B cell (primary cell): ENCODE results near the gene SERPINB1. TPM values are rescaled to one million over a fixed set of nuclear protein-coding genes. Genes with fewer than 3 reads are reported as not detected.
A peak's percentile ranks its signal among the peaks of the same experiment; 100 is the strongest.

Experiments
- ATAC-seq: fragments of 200-7000 bp; cut with Tn5 transposase; one replicate; pipeline ENCODE4 v1.10.0; 2021; ENCODE audit warnings: low read depth, mild to moderate bottlenecking, moderate number of reproducible peaks, moderate library complexity
- CTCF ChIA-PET: fragments of 350-600 bp; sonication (Branson Sonifier 250); formaldehyde crosslinking; loops from one replicate; lab custom pipeline; 2021; ENCODE audit warnings: antibody characterized with exemption, inconsistent platforms; lab: Charles Lee
- POLR2A ChIA-PET: fragments of 350-600 bp; sonication (Branson Sonifier 250); formaldehyde crosslinking; loops from one replicate; lab custom pipeline; 2021; ENCODE audit warnings: antibody characterized with exemption; lab: Charles Lee
- DNase-seq: peaks from one replicate; pipeline ENCODE4 v3.0.0; 2013
- H2AFZ ChIP-seq: 2 replicates; pipeline ENCODE4 v1.6.1; 2012; ENCODE audit warnings: mild to moderate bottlenecking, low read depth, low read length; ENCODE audit not compliant: insufficient read depth, poor library complexity, severe bottlenecking
- H3K27ac ChIP-seq, 2 donors: 1 replicate in 1 of 2; 2 replicates in 1 of 2; pipeline ENCODE4 v1.5.1; 2012 to 2013; ENCODE audit warnings: low read length in 2 of 2, mild to moderate bottlenecking in 2 of 2, moderate library complexity in 1 of 2
- H3K27me3 ChIP-seq, 4 experiments: fragments of 200-600 bp in 1 of 4; sonication (generic) in 1 of 4; replicated peaks in 1 of 4; 1 replicate in 2 of 4; 2 replicates in 2 of 4; pipeline versions ENCODE4 v1.6.1 to v1.7.0; 2013 to 2016; ENCODE audit warnings: low read length in 3 of 4, mild to moderate bottlenecking in 2 of 4, mixed read lengths in 1 of 4, moderate library complexity in 1 of 4; ENCODE audit not compliant: insufficient read depth in 4 of 4, control insufficient read depth in 3 of 4; ENCODE audit errors: control extremely low read depth in 1 of 4
- H3K36me3 ChIP-seq, 2 experiments: replicated peaks in 1 of 2; 1 replicate in 1 of 2; 2 replicates in 1 of 2; pipeline versions ENCODE4 v1.6.1 to v1.7.1; 2013; ENCODE audit warnings: low read length in 1 of 2; ENCODE audit not compliant: insufficient read depth in 2 of 2, control insufficient read depth in 1 of 2; ENCODE audit errors: control extremely low read depth in 1 of 2, extremely low read depth in 1 of 2
- H3K4me1 ChIP-seq, 2 donors: fragments of 200-600 bp in 1 of 2; sonication (generic) in 1 of 2; 1 replicate in 1 of 2; 2 replicates in 1 of 2; pipeline versions ENCODE4 v1.5.1 to v1.6.1; 2013 to 2017; ENCODE audit warnings: low read length in 2 of 2; ENCODE audit not compliant: control insufficient read depth in 2 of 2, insufficient read depth in 2 of 2
- H3K4me2 ChIP-seq: replicated peaks from 2 replicates; pipeline ENCODE3; 2012; ENCODE audit warnings: mild to moderate bottlenecking, low read depth, low read length; ENCODE audit not compliant: poor library complexity, severe bottlenecking
- H3K4me3 ChIP-seq, 5 experiments: fragments of 200-600 bp in 1 of 5; sonication (generic) in 1 of 5; 1 replicate in 3 of 5; 2 replicates in 2 of 5; pipeline versions ENCODE4 v1.5.1 to v1.7.0; 2011 to 2016; ENCODE audit warnings: low read length in 4 of 5, mild to moderate bottlenecking in 4 of 5, low read depth in 2 of 5, control low read depth in 1 of 5, moderate library complexity in 1 of 5; ENCODE audit not compliant: insufficient read depth in 1 of 5; ENCODE audit errors: control extremely low read depth in 1 of 5, extremely low read depth in 1 of 5
- H3K79me2 ChIP-seq: fragments of 200-600 bp; sonication (generic); one replicate; pipeline ENCODE4 v1.6.0; 2016; ENCODE audit warnings: low read length; ENCODE audit not compliant: control insufficient read depth, insufficient read depth
- H3K9ac ChIP-seq: fragments of 200-600 bp; sonication (generic); 2 replicates; pipeline ENCODE4 v1.6.1; 2017; ENCODE audit warnings: mild to moderate bottlenecking, low read length, moderate library complexity
- H3K9me3 ChIP-seq, 3 donors: one replicate each; pipeline versions ENCODE4 v1.6.1 to v1.7.1; 2013; ENCODE audit warnings: low read length in 2 of 3; ENCODE audit not compliant: control insufficient read depth in 2 of 3, insufficient read depth in 1 of 3; ENCODE audit errors: control extremely low read depth in 1 of 3
- H4K20me1 ChIP-seq: 2 replicates; pipeline ENCODE4 v1.6.0; 2012; ENCODE audit warnings: mild to moderate bottlenecking, low read length; ENCODE audit not compliant: insufficient read depth, control insufficient read depth, poor library complexity, severe bottlenecking
- H3K27ac Mint-ChIP-seq: one replicate; pipeline ENCODE4 v1.8.0; 2021; ENCODE audit warnings: mixed read lengths
- H3K27me3 Mint-ChIP-seq: one replicate; pipeline ENCODE4 v1.8.0; 2021; ENCODE audit warnings: mixed read lengths
- H3K4me1 Mint-ChIP-seq: one replicate; pipeline ENCODE4 v1.8.0; 2021; ENCODE audit warnings: mixed read lengths
- H3K4me3 Mint-ChIP-seq: one replicate; pipeline ENCODE4 v1.8.0; 2021; ENCODE audit warnings: mixed read lengths
- H3K9me3 Mint-ChIP-seq: one replicate; pipeline ENCODE4 v1.8.0; 2022; ENCODE audit warnings: mixed read lengths; ENCODE audit not compliant: insufficient read depth
- CTCF ChIP-seq: fragments of 200-600 bp; IDR thresholded peaks from one replicate; pipeline ENCODE4 v1.8.0; 2022; ENCODE audit warnings: antibody characterized with exemption, mild to moderate bottlenecking
- EZH2 ChIP-seq: IDR thresholded peaks from 2 replicates; pipeline ENCODE4 v1.6.1; 2012; ENCODE audit warnings: borderline replicate concordance, low read depth, mild to moderate bottlenecking, moderate library complexity, low read length; ENCODE audit not compliant: insufficient read depth, poor library complexity, severe bottlenecking
- WGBS: methylation state at CpG from one replicate; pipeline ENCODE4 v1.1.5; 2013; ENCODE audit warnings: missing lambda C conversion rate; ENCODE audit not compliant: insufficient coverage; 5-methylcytosine and 5-hydroxymethylcytosine counted together
- intact Hi-C: fragments of 100-400 bp; cut with micrococcal nuclease; formaldehyde crosslinking; loops from one replicate; pipeline ENCODE4 v1.10.0; 2022
- polyA plus RNA-seq: library from polyadenylated mRNA; depleted of rRNA; stranded (reverse); fragments of >200 nt; gene quantifications from 2 replicates; pipeline ENCODE4 v1.2.3, GENCODE V29; 2012
- total RNA-seq, 2 donors: library from RNA; stranded (reverse); fragments of 120-200 nt in 1 of 2; gene quantifications; 1 replicate in 1 of 2; 2 replicates in 1 of 2; pipeline versions ENCODE4 v1.2.3 to v1.2.4, GENCODE V29; 2013 to 2022

SERPINB1 gene
- total and polyA plus RNA-seq, 2 donors (not counting 1 experiment from before 2014, with no cell fraction given): 23.2 to 52.5 TPM

- under 1% methylated on average over 50 of the region's 73 CpGs for WGBS
- intact Hi-C loops: loop anchor here (1.0 kb wide), 1 partner anchor 12 kb away; no protein-coding TSS in a partner anchor
These were observed 33.9 kb upstream of the SERPINB1 start for GRCh38 chr6:2875359-2876191.

More at GRCh38 chr6:2875359-2876191, 33.9 kb upstream of the SERPINB1 start:
- peak overlapping the region; percentile 91 for H3K4me2 ChIP-seq
- POLR2A ChIA-PET: interaction anchor here (0.6 to 2.9 kb wide), 6 partner anchors 9 to 251 kb away, joined by 3 to 13 read pairs (median 6); no protein-coding TSS in a partner anchor
- peak overlapping the region; percentile 58 to 85 (median 68) for H3K4me3 ChIP-seq
- H3K9me3 ChIP-seq: no peaks in the 10 kb centered on the region
- H3K27ac ChIP-seq: peak overlapping the region; percentile 86 to 94
- no peaks in the 10 kb centered on the region for H3K27me3 ChIP-seq
- peaks cover 4% of the 10 kb centered on the region for H3K9me3 Mint-ChIP-seq
- peaks cover 69 to 75% of the 10 kb centered on the region in 2 donors for H3K4me1 ChIP-seq
- ATAC-seq: peak; percentile 60
- peak overlapping the region; percentile 68 for H3K9ac ChIP-seq
- peak overlapping the region; percentile 97 for H3K27ac Mint-ChIP-seq
- H3K79me2 ChIP-seq: peaks cover 94% of the 10 kb centered on the region
- CTCF ChIA-PET: interaction anchor here (1.0 to 3.9 kb wide), 8 partner anchors 9 to 115 kb away, joined by 3 to 20 read pairs (median 4); no protein-coding TSS in a partner anchor
- H3K36me3 ChIP-seq: no peaks in the 10 kb centered on the region
- peaks cover 81% of the 10 kb centered on the region for H3K4me1 Mint-ChIP-seq
- peak overlapping the region; percentile 72 for H2AFZ ChIP-seq
- no peak for TF ChIP-seq EZH2
- TF ChIP-seq CTCF: no peak
- H3K4me3 Mint-ChIP-seq: peak overlapping the region; percentile 90
- no peaks in the 10 kb centered on the region for H3K27me3 Mint-ChIP-seq
- peak; percentile 78 for DNase-seq
- no peaks in the 10 kb centered on the region for H4K20me1 ChIP-seq
